ENCODE measurements around the gene UTS2B.

The UTS2B gene

DNA sequence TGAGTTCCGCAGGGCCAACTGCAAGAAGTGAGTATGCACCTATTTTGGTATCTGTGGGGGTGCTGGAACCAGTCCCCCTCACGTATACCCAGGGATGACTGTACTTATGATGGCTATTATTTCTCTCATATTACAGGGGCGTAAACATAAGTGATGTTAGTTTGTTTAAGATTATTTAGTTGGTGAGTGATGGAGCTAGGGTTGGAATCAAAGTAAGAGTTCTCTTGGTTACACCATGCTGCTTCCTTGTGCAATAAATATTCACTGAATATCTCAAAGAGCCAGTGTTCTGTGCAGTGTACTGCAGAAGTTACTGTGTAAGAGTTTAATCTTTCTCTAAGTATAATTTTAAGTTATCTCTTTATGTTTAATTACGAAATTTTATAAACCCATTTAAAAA is 12.8 kb upstream of the UTS2B start:
- POLR2A ChIA-PET = no interaction called here
- CTCF ChIA-PET = no interaction called here
- TF ChIP-seq L3MBTL2 (conservative IDR thresholded peaks at IDR 0.05) (no peak), FOXM1 (IDR thresholded peaks at IDR 0.05; ENCODE audit: borderline replicate concordance) (no peak), CTBP1 (IDR thresholded peaks at IDR 0.05; ENCODE audit: borderline replicate concordance) (no peak), ZNF384 (IDR thresholded peaks at IDR 0.05) (no peak), HDGF (IDR thresholded peaks at IDR 0.05; ENCODE audit: borderline replicate concordance) (no peak), ARNT (IDR thresholded peaks at IDR 0.05) (no peak), FOXK2 (IDR thresholded peaks at IDR 0.05) (no peak), NFRKB (IDR thresholded peaks at IDR 0.05) (no peak), ELF4 (IDR thresholded peaks at IDR 0.05) (no peak), SUZ12 (IDR thresholded peaks at IDR 0.05) (no peak), TARDBP (IDR thresholded peaks at IDR 0.05) (no peak), FOXA1 (IDR thresholded peaks at IDR 0.05) (no peak), BHLHE40 (IDR thresholded peaks at IDR 0.05; ENCODE audit: borderline replicate concordance) (no peak), LEF1 (IDR thresholded peaks at IDR 0.05; ENCODE audit: borderline replicate concordance) (no peak), SP1 (IDR thresholded peaks at IDR 0.05) (no peak)
- TF ChIP-seq, protein P1, sequence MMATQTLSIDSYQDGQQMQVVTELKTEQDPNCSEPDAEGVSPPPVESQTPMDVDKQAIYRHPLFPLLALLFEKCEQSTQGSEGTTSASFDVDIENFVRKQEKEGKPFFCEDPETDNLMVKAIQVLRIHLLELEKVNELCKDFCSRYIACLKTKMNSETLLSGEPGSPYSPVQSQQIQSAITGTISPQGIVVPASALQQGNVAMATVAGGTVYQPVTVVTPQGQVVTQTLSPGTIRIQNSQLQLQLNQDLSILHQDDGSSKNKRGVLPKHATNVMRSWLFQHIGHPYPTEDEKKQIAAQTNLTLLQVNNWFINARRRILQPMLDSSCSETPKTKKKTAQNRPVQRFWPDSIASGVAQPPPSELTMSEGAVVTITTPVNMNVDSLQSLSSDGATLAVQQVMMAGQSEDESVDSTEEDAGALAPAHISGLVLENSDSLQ (IDR thresholded peaks at IDR 0.05) = no peak
- no peak for DNase-seq (ENCODE audit: extremely low spot score)

- TF ChIP-seq TARDBP (IDR thresholded peaks at IDR 0.05) (no peak), FOXM1 (IDR thresholded peaks at IDR 0.05; ENCODE audit: borderline replicate concordance) (no peak), ARNT (IDR thresholded peaks at IDR 0.05) (no peak), FOXK2 (IDR thresholded peaks at IDR 0.05) (no peak), HDGF (IDR thresholded peaks at IDR 0.05; ENCODE audit: borderline replicate concordance) (no peak), NFRKB (IDR thresholded peaks at IDR 0.05) (no peak), FOXA1 (IDR thresholded peaks at IDR 0.05) (no peak), ZNF384 (IDR thresholded peaks at IDR 0.05) (no peak), SP1 (IDR thresholded peaks at IDR 0.05) (no peak), BHLHE40 (IDR thresholded peaks at IDR 0.05; ENCODE audit: borderline replicate concordance) (no peak), CTBP1 (IDR thresholded peaks at IDR 0.05; ENCODE audit: borderline replicate concordance) (no peak)
- TF ChIP-seq, protein P1 (IDR thresholded peaks at IDR 0.05) = no peak
- ChIA-PET CTCF (no interaction called here), POLR2A (no interaction called here)
- no peak for DNase-seq (ENCODE audit: extremely low spot score)
These were observed 12.1 kb upstream of the UTS2B start for GRCh38 chr3:191342411-191342810.

DNA sequence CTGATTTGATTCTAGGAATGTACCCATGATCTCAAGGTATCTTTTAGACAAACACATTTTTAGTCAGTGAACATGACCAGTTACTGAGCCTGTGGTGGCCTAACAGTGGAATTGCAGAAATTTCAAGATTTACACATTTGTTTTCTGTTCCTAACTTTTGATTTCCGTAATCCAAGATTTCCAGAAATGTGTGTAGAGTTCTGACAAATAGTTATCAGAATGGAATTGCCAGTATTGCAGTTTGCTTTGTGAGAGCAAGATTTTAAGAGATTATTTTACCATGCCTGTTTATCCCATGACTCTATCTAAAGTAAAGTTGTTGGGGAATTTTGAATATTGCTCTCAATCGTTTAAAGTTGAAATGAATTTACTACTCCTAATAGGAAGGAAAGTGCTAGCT is 11.7 kb upstream of the UTS2B start:
- POLR2A ChIA-PET = no interaction called here
- no peak for DNase-seq (ENCODE audit: extremely low spot score)
- TF ChIP-seq FOXK2 (IDR thresholded peaks at IDR 0.05) (no peak), ARNT (IDR thresholded peaks at IDR 0.05) (no peak), CTBP1 (IDR thresholded peaks at IDR 0.05; ENCODE audit: borderline replicate concordance) (no peak), LEF1 (IDR thresholded peaks at IDR 0.05; ENCODE audit: borderline replicate concordance) (no peak), SUZ12 (IDR thresholded peaks at IDR 0.05) (no peak), TARDBP (IDR thresholded peaks at IDR 0.05) (no peak), BHLHE40 (IDR thresholded peaks at IDR 0.05; ENCODE audit: borderline replicate concordance) (no peak), HDGF (IDR thresholded peaks at IDR 0.05; ENCODE audit: borderline replicate concordance) (no peak), SP1 (IDR thresholded peaks at IDR 0.05) (no peak), ZNF384 (IDR thresholded peaks at IDR 0.05) (no peak), FOXM1 (IDR thresholded peaks at IDR 0.05; ENCODE audit: borderline replicate concordance) (no peak)
- TF ChIP-seq, protein P1 (IDR thresholded peaks at IDR 0.05) = no peak
- CTCF ChIA-PET = no interaction called here

- no peak for TF ChIP-seq HDGF (IDR thresholded peaks at IDR 0.05; ENCODE audit: borderline replicate concordance)
- TF ChIP-seq, protein P1 (IDR thresholded peaks at IDR 0.05) = no peak
- POLR2A ChIA-PET = no interaction called here
- CTCF ChIA-PET = interaction anchor here (1.4 kb wide), 1 partner anchor 26 kb away, joined by 3 read pairs; no protein-coding TSS in a partner anchor
- DNase-seq (ENCODE audit: extremely low spot score) = no peak
These were observed 10.6 kb upstream of the UTS2B start for GRCh38 chr3:191340966-191341365.

DNA sequence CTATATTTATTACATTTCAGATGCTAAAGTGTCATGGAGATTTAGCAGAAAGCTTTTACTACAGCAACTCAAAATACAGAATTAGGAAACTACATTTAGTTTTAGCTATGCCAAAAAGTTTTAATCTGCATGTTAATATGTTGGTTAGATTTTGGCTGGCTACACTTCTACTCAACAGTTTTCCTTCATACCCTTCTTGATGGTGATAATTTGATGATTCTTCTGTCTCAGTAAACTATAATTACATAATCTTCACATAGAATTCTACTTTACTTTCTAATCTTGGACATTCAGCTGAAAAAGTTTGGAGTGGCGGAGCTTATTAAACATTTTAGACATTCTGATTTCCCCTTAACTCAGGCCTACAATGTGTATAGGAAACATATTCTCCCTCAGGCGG is 10.0 kb upstream of the UTS2B start:
- POLR2A ChIA-PET = no interaction called here

More for the DNA sequence above, 10.0 kb upstream of the UTS2B start:
- no peak for DNase-seq (ENCODE audit: extremely low spot score)
- no peak for TF ChIP-seq L3MBTL2 (conservative IDR thresholded peaks at IDR 0.05)
- TF ChIP-seq SP1 (IDR thresholded peaks at IDR 0.05) = no peak
- no peak for TF ChIP-seq HDGF (IDR thresholded peaks at IDR 0.05; ENCODE audit: borderline replicate concordance)
- TF ChIP-seq CTBP1 (IDR thresholded peaks at IDR 0.05; ENCODE audit: borderline replicate concordance) = no peak
- TF ChIP-seq SUZ12 (IDR thresholded peaks at IDR 0.05) = no peak
- no peak for TF ChIP-seq ARNT (IDR thresholded peaks at IDR 0.05)
- no peak for TF ChIP-seq TARDBP (IDR thresholded peaks at IDR 0.05)
- TF ChIP-seq FOXM1 (IDR thresholded peaks at IDR 0.05; ENCODE audit: borderline replicate concordance) = no peak
- TF ChIP-seq BHLHE40 (IDR thresholded peaks at IDR 0.05; ENCODE audit: borderline replicate concordance) = no peak
- TF ChIP-seq FOXA1 (IDR thresholded peaks at IDR 0.05) = no peak
- no peak for TF ChIP-seq NFRKB (IDR thresholded peaks at IDR 0.05)
- TF ChIP-seq LEF1 (IDR thresholded peaks at IDR 0.05; ENCODE audit: borderline replicate concordance) = no peak
- no peak for TF ChIP-seq FOXK2 (IDR thresholded peaks at IDR 0.05)
- TF ChIP-seq ELF4 (IDR thresholded peaks at IDR 0.05) = no peak
- TF ChIP-seq, protein P1 (IDR thresholded peaks at IDR 0.05) = no peak
- no peak for TF ChIP-seq ZNF384 (IDR thresholded peaks at IDR 0.05)
- CTCF ChIA-PET = interaction anchor here (1.4 kb wide), 1 partner anchor 26 kb away, joined by 3 read pairs; no protein-coding TSS in a partner anchor
